A549 (cell line): ENCODE results near the gene ANK3. TPM values are rescaled to one million over a fixed set of nuclear protein-coding genes. Genes with fewer than 3 reads are reported as not detected.

Experiments used
- ATAC-seq, 2 experiments: fragments of 200-7000 bp in 1 of 2; fragments of >200 bp in 1 of 2; cut with Nextera tagmentation in 1 of 2; cut with Tn5 transposase in 1 of 2; 3 replicates each; pipeline versions ENCODE4 v1.8.0 to v1.9.1; 2018 to 2020; ENCODE audit warnings: mild to moderate bottlenecking in 1 of 2, moderate library complexity in 1 of 2
- CTCF ChIA-PET: fragments of 300-600 bp; sonication (Branson Sonifier 250); formaldehyde crosslinking; extraction: SDS; loops from one replicate; lab custom pipeline; 2021; ENCODE audit warnings: antibody characterized with exemption, inconsistent platforms; lab: Yijun Ruan, JAX
- POLR2A ChIA-PET: fragments of 350-600 bp; formaldehyde crosslinking; extraction: SDS; loops from one replicate; lab custom pipeline; 2021; ENCODE audit warnings: antibody characterized with exemption, inconsistent platforms; lab: Yijun Ruan, JAX
- DNase-seq, 2 experiments: peaks; one replicate each; pipeline versions ENCODE4 v3.0.0 to v3.0.0-alpha.2; 2011 to 2016; ENCODE audit warnings: low read depth in 1 of 2, low spot score in 1 of 2
- FAIRE-seq: peaks from 2 replicates; lab custom pipeline; 2011; peaks lifted over from hg19 to GRCh38; lab: Jason Lieb, UNC
- H3K27ac ChIP-seq, 2 experiments: fragments of >200 bp; sonication (Bioruptor Twin); formaldehyde crosslinking; 3 replicates each; pipeline ENCODE4 v1.5.1; 2016 to 2017
- H3K4me1 ChIP-seq: fragments of >200 bp; sonication (Bioruptor Twin); formaldehyde crosslinking; 3 replicates; pipeline ENCODE4 v1.6.1; 2016
- H3K4me2 ChIP-seq: fragments of >200 bp; sonication (Bioruptor Twin); formaldehyde crosslinking; 3 replicates; pipeline ENCODE4 v1.6.1; 2016
- H3K4me3 ChIP-seq: fragments of >200 bp; sonication (Bioruptor Twin); formaldehyde crosslinking; 3 replicates; pipeline ENCODE4 v1.5.1; 2016
- H3K9me3 ChIP-seq: fragments of >200 bp; sonication (Bioruptor Twin); formaldehyde crosslinking; 3 replicates; pipeline ENCODE4 v1.6.1; 2016
- CEBPB ChIP-seq, 2 experiments: fragments of >200 bp in 1 of 2; sonication (Bioruptor Twin) in 1 of 2; formaldehyde crosslinking in 1 of 2; IDR thresholded peaks; 2 replicates each; pipeline ENCODE4 v1.6.1; 2012 to 2016
- CHD2 ChIP-seq: fragments of 150-350 bp; IDR thresholded peaks from 2 replicates; pipeline ENCODE4 v1.6.1; 2014; ENCODE audit warnings: low read length; ENCODE audit not compliant: partially characterized antibody
- CHD4 ChIP-seq: fragments of 200-600 bp; sonication (generic); IDR thresholded peaks from 2 replicates; pipeline ENCODE4 v1.6.1; 2016; ENCODE audit warnings: antibody characterized with exemption, mild to moderate bottlenecking, borderline replicate concordance
- EHF ChIP-seq: fragments of 250-450 bp; sonication (Bioruptor Pico); IDR thresholded peaks from 2 replicates; pipeline ENCODE4 v1.5.0; 2020; ENCODE audit warnings: mild to moderate bottlenecking
- EHMT2 ChIP-seq: fragments of 200-600 bp; sonication (generic); IDR thresholded peaks from 2 replicates; pipeline ENCODE4 v1.6.1; 2016; ENCODE audit warnings: antibody characterized with exemption, low read depth, mild to moderate bottlenecking, moderate library complexity
- EP300 ChIP-seq, 2 experiments: fragments of >200 bp; sonication (Bioruptor Twin); formaldehyde crosslinking; IDR thresholded peaks; 2 replicates in 1 of 2; 3 replicates in 1 of 2; pipeline ENCODE4 v1.6.1; 2016 to 2017
- ESRRA ChIP-seq: fragments of 150-350 bp; IDR thresholded peaks from 2 replicates; pipeline ENCODE4 v1.6.1; 2014; ENCODE audit warnings: mild to moderate bottlenecking, low read length, borderline replicate concordance
- FOSB ChIP-seq: fragments of 250-450 bp; sonication (Bioruptor Pico); IDR thresholded peaks from 2 replicates; pipeline ENCODE4 v1.5.0; 2020; ENCODE audit warnings: mild to moderate bottlenecking, moderate library complexity
- FOXS1 ChIP-seq: fragments of 250-450 bp; sonication (Bioruptor Pico); IDR thresholded peaks from 2 replicates; pipeline ENCODE4 v1.5.0; 2020; ENCODE audit warnings: mild to moderate bottlenecking, moderate library complexity
- GATA3 ChIP-seq: IDR thresholded peaks from 2 replicates; pipeline ENCODE4 v1.6.1; 2012; ENCODE audit warnings: borderline replicate concordance
- HDAC2 ChIP-seq: fragments of 200-600 bp; sonication (generic); IDR thresholded peaks from 2 replicates; pipeline ENCODE4 v1.6.1; 2016
- HOXA7 ChIP-seq: fragments of 250-450 bp; sonication (Bioruptor Pico); IDR thresholded peaks from 2 replicates; pipeline ENCODE4 v1.5.0; 2020; ENCODE audit warnings: mild to moderate bottlenecking, moderate library complexity
- HOXB5 ChIP-seq: fragments of 250-450 bp; sonication (Bioruptor Pico); IDR thresholded peaks from 2 replicates; pipeline ENCODE4 v1.5.0; 2020; ENCODE audit warnings: mild to moderate bottlenecking, moderate library complexity
- JUNB ChIP-seq: fragments of >200 bp; sonication (Bioruptor Twin); formaldehyde crosslinking; IDR thresholded peaks from 2 replicates; pipeline ENCODE4 v1.6.1; 2016
- KDM1A ChIP-seq: fragments of 200-600 bp; sonication (generic); IDR thresholded peaks from 2 replicates; pipeline ENCODE4 v1.6.1; 2016; ENCODE audit warnings: low read depth, mild to moderate bottlenecking
- MAZ ChIP-seq: fragments of 150-350 bp; IDR thresholded peaks from 2 replicates; pipeline ENCODE4 v1.6.1; 2014; ENCODE audit warnings: antibody characterized with exemption, low read depth, low read length, borderline replicate concordance
- NFE2L2 ChIP-seq: fragments of 150-350 bp; conservative IDR thresholded peaks from 2 replicates; pipeline ENCODE4 v1.6.1; 2014; ENCODE audit warnings: low read length
- NPAS2 ChIP-seq: fragments of 250-450 bp; sonication (Bioruptor Pico); IDR thresholded peaks from 2 replicates; pipeline ENCODE4 v1.8.0; 2022; ENCODE audit warnings: mild to moderate bottlenecking, moderate library complexity, borderline replicate concordance
- POLR2AphosphoS2 ChIP-seq: conservative IDR thresholded peaks from 2 replicates; pipeline ENCODE4 v1.6.1; 2012; ENCODE audit warnings: low read length, improper control_type of control experiment, inconsistent platforms
- RAD21 ChIP-seq, 2 experiments: fragments of >200 bp in 1 of 2; sonication (Bioruptor Twin) in 1 of 2; formaldehyde crosslinking in 1 of 2; IDR thresholded peaks in 1 of 2; conservative IDR thresholded peaks in 1 of 2; 2 replicates in 1 of 2; 3 replicates in 1 of 2; pipeline ENCODE4 v1.6.1; 2012 to 2018; ENCODE audit warnings: inconsistent platforms in 1 of 2
- RFX5 ChIP-seq: fragments of 450-650 bp; IDR thresholded peaks from 2 replicates; pipeline ENCODE4 v1.7.1; 2014; ENCODE audit warnings: antibody characterized with exemption, mild to moderate bottlenecking, moderate library complexity
- RNF2 ChIP-seq: fragments of 200-600 bp; sonication (generic); IDR thresholded peaks from 2 replicates; pipeline ENCODE4 v1.6.1; 2016; ENCODE audit warnings: low read depth, mild to moderate bottlenecking, antibody characterized with exemption, moderate library complexity, borderline replicate concordance
- SMC3 ChIP-seq: fragments of >200 bp; sonication (Bioruptor Twin); formaldehyde crosslinking; IDR thresholded peaks from 3 replicates; pipeline ENCODE4 v1.6.1; 2018; ENCODE audit warnings: inconsistent platforms
- SREBF2 ChIP-seq: fragments of 450-650 bp; IDR thresholded peaks from 2 replicates; pipeline ENCODE4 v1.6.1; 2014; ENCODE audit warnings: mild to moderate bottlenecking, moderate library complexity
- TFCP2L1 ChIP-seq: fragments of 250-450 bp; sonication (Bioruptor Pico); IDR thresholded peaks from 2 replicates; pipeline ENCODE4 v1.5.0; 2021; ENCODE audit warnings: mild to moderate bottlenecking
- ZFP36 ChIP-seq: fragments of 450-650 bp; IDR thresholded peaks from 2 replicates; pipeline ENCODE4 v1.6.1; 2014; ENCODE audit warnings: borderline replicate concordance; ENCODE audit not compliant: partially characterized antibody
- ZNF302 ChIP-seq: fragments of 250-450 bp; sonication (Bioruptor Pico); IDR thresholded peaks from 2 replicates; pipeline ENCODE4 v1.9.0; 2021; ENCODE audit warnings: inconsistent platforms, mild to moderate bottlenecking, moderate library complexity
- WGBS: methylation state at CpG from one replicate; pipeline ENCODE4 v1.1.6; 2017; ENCODE audit errors: missing lambda C conversion rate; 5-methylcytosine and 5-hydroxymethylcytosine counted together
- polyA plus RNA-seq, 4 experiments: library from polyadenylated mRNA; depleted of rRNA in 3 of 4; stranded (reverse); fragments of >200 nt; fragmentation: RNase III in 1 of 4; extraction: RNeasy Plus Mini Kit Qiagen cat#74134 plus additional on column Dnase treatment in 1 of 4; gene quantifications; 2 replicates in 3 of 4; 3 replicates in 1 of 4; pipeline ENCODE4 v1.2.3, GENCODE V29; 2011 to 2017
- TF ChIP-seq, protein P1 (sequence below): fragments of 200-600 bp; sonication (generic); IDR thresholded peaks from 2 replicates; pipeline ENCODE4 v1.6.1; 2016; ENCODE audit warnings: antibody characterized with exemption, mild to moderate bottlenecking, moderate library complexity
- TF ChIP-seq, protein P2 (sequence below): fragments of >200 bp; sonication (Bioruptor Twin); formaldehyde crosslinking; IDR thresholded peaks from 2 replicates; pipeline ENCODE4 v1.6.1; 2016
- TF ChIP-seq, protein P3 (sequence below): fragments of 450-650 bp; IDR thresholded peaks from 2 replicates; pipeline ENCODE4 v1.6.1; 2014; ENCODE audit warnings: antibody characterized with exemption

Gene ANK3
- polyA plus RNA-seq, 2 of the 4 experiments (the other 2 are of a cell fraction): 0.56 to 5.4 TPM

DNA sequence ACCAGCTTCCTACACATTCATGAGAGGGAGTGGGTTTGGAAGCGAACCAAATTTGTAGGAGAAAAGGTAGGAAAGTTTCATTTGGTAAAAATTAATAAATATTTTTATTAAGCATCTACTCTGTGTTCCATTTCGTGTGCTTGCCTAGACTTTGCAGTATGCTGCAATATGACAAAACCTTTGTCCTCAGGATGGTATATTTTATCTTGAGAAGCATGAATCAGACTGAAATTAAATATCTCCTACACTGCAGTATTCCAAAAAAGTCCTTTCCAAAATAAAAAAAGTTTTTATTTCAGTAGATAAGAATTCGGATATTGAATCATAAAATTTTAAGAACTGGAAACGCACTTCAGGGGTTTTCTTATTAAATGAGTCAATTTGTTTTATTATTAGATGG lies 47.7 kb downstream of the ANK3 start:
- ChIA-PET CTCF (no interaction called here), POLR2A (no interaction called here)
- no peak for TF ChIP-seq SMC3
- TF ChIP-seq, protein P1, sequence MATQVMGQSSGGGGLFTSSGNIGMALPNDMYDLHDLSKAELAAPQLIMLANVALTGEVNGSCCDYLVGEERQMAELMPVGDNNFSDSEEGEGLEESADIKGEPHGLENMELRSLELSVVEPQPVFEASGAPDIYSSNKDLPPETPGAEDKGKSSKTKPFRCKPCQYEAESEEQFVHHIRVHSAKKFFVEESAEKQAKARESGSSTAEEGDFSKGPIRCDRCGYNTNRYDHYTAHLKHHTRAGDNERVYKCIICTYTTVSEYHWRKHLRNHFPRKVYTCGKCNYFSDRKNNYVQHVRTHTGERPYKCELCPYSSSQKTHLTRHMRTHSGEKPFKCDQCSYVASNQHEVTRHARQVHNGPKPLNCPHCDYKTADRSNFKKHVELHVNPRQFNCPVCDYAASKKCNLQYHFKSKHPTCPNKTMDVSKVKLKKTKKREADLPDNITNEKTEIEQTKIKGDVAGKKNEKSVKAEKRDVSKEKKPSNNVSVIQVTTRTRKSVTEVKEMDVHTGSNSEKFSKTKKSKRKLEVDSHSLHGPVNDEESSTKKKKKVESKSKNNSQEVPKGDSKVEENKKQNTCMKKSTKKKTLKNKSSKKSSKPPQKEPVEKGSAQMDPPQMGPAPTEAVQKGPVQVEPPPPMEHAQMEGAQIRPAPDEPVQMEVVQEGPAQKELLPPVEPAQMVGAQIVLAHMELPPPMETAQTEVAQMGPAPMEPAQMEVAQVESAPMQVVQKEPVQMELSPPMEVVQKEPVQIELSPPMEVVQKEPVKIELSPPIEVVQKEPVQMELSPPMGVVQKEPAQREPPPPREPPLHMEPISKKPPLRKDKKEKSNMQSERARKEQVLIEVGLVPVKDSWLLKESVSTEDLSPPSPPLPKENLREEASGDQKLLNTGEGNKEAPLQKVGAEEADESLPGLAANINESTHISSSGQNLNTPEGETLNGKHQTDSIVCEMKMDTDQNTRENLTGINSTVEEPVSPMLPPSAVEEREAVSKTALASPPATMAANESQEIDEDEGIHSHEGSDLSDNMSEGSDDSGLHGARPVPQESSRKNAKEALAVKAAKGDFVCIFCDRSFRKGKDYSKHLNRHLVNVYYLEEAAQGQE: no peak
- TF ChIP-seq CEBPB (IDR thresholded peaks at IDR 0.05): no peak
- no peak for TF ChIP-seq HOXA7 (CRISPR knock-in tag)
- TF ChIP-seq EHF (CRISPR knock-in tag): no peak
- DNase-seq: no peak
- H3K27ac ChIP-seq: no peak overlapping the region
- no peaks in the 10 kb centered on the region for H3K4me1 ChIP-seq
- no peaks in the 10 kb centered on the region for H3K9me3 ChIP-seq
- H3K4me2 ChIP-seq: no peak overlapping the region
- H3K4me3 ChIP-seq: no peak overlapping the region
- FAIRE-seq: no peak
- 61% methylated on average over 4 of the region's 4 CpGs for WGBS
- ATAC-seq: no peak

DNA sequence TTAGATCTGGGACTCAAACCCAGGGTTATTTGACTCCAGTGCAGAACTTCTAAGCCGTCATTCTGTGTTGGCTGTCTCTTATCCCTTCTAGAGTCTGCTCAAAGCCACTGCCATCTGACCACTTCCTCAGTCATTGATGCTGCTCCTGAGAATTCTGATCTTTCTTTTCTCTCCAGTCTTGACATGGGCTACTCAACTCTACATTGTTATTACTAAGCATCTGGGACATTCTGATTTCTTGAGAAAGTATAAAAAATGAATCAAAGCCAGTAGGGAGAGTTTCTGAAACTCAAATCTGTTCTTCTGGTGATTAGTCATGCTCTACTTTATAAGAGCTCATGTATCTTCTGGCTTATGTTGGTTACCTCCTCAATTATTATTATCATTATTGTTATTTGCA lies 48.7 kb downstream of the ANK3 start:
- FAIRE-seq: no peak
- H3K4me2 ChIP-seq: no peak overlapping the region
- ChIA-PET POLR2A (no interaction called here), CTCF (no interaction called here)
- 93% methylated on average over 1 of the region's 1 CpG for WGBS
- no peaks in the 10 kb centered on the region for H3K9me3 ChIP-seq
- no peak overlapping the region for H3K27ac ChIP-seq
- no peak overlapping the region for H3K4me3 ChIP-seq
- no peak for DNase-seq
- no peak for ATAC-seq
- H3K4me1 ChIP-seq: no peaks in the 10 kb centered on the region
- TF ChIP-seq POLR2AphosphoS2: no peak
- TF ChIP-seq NFE2L2: no peak
- no peak for TF ChIP-seq HOXB5
- TF ChIP-seq JUNB: no peak
- TF ChIP-seq, all 56 proteins: peak for 0

DNA sequence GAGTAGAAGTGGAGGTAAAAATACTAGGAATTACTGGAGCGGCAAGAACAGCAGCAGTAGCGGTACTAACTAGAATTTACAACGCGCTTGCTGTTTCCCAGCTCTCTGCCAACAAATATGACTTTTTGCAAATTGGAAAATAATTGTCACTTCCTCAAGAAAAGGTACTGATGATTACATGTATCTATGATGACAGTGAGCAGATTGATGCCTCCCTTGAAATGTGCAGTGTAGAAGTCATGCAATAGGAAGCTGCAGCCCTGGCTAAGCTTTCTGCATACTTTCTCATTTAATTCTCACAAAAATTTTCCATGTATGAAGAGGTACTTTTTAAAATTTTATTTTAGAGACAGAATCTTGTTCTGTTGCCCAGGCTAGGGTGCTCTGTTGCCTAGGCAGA lies 49.9 kb downstream of the ANK3 start:
- H3K27ac ChIP-seq: no peak overlapping the region
- 94% methylated on average over 4 of the region's 4 CpGs for WGBS
- ChIA-PET CTCF (interaction anchor here (1.1 to 1.4 kb wide), 2 partner anchors 11 to 37 kb away, joined by 3 read pairs; no protein-coding TSS in a partner anchor), POLR2A (no interaction called here)
- no peaks in the 10 kb centered on the region for H3K4me1 ChIP-seq
- no peak overlapping the region for H3K4me2 ChIP-seq
- DNase-seq (no peak), ATAC-seq (no peak), FAIRE-seq (no peak)
- TF ChIP-seq KDM1A: no peak
- no peak for TF ChIP-seq CHD2
- no peak for TF ChIP-seq FOSB
- TF ChIP-seq, protein P2, sequence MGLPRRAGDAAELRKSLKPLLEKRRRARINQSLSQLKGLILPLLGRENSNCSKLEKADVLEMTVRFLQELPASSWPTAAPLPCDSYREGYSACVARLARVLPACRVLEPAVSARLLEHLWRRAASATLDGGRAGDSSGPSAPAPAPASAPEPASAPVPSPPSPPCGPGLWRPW: no peak
- no peak for TF ChIP-seq TFCP2L1 (CRISPR knock-in tag)
- TF ChIP-seq ZNF302 (CRISPR knock-in tag): no peak
- TF ChIP-seq RNF2: no peak
- TF ChIP-seq NFE2L2: no peak
- TF ChIP-seq GATA3: no peak
- no peak for TF ChIP-seq NPAS2 (CRISPR knock-in tag)
- H3K4me3 ChIP-seq: no peak overlapping the region
- H3K9me3 ChIP-seq: no peaks in the 10 kb centered on the region

DNA sequence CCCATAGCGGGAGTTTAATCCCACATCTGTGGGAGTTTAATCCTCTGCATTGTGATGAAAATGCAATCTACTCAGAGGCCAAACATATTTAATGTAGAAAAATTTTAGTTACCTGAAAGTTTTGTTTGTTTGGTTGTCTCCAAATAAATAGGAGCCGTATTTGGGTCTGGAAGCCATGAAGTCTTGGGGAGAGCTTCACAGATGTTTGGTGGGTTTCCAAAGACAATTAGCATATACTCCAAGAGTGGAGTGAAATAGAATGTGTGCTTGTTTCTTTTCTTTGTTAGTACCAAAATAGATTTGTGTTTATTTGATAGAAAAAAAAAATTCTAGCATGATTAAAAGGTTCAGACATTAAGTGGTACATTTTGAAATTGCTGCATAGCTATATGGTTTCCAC lies 50.9 kb downstream of the ANK3 start:
- POLR2A ChIA-PET: no interaction called here
- no peaks in the 10 kb centered on the region for H3K4me1 ChIP-seq
- H3K27ac ChIP-seq: no peak overlapping the region
- H3K4me3 ChIP-seq: no peak overlapping the region
- no peak overlapping the region for H3K4me2 ChIP-seq
- no peak for DNase-seq
- WGBS: 76% methylated on average over 2 of the region's 2 CpGs
- CTCF ChIA-PET: interaction anchor here (1.2 to 1.5 kb wide), 3 partner anchors 14 to 100 kb away, joined by 3 to 4 read pairs (median 3); no protein-coding TSS in a partner anchor
- no peak for FAIRE-seq
- no peaks in the 10 kb centered on the region for H3K9me3 ChIP-seq
- ATAC-seq: no peak
- TF ChIP-seq SREBF2: no peak
- no peak for TF ChIP-seq MAZ
- TF ChIP-seq HOXA7 (CRISPR knock-in tag): no peak
- TF ChIP-seq RAD21 (conservative IDR thresholded peaks at IDR 0.05 in 1 of 2, IDR thresholded peaks at IDR 0.05 in 1 of 2): no peak
- no peak for TF ChIP-seq ZFP36
- TF ChIP-seq HDAC2: no peak
- TF ChIP-seq ESRRA: no peak
- TF ChIP-seq RFX5: no peak
- TF ChIP-seq EP300 (IDR thresholded peaks at IDR 0.05): no peak
- TF ChIP-seq EHMT2: no peak
- no peak for TF ChIP-seq CHD4
- TF ChIP-seq NFE2L2: no peak
- TF ChIP-seq FOXS1 (CRISPR knock-in tag): no peak
- TF ChIP-seq, protein P3, sequence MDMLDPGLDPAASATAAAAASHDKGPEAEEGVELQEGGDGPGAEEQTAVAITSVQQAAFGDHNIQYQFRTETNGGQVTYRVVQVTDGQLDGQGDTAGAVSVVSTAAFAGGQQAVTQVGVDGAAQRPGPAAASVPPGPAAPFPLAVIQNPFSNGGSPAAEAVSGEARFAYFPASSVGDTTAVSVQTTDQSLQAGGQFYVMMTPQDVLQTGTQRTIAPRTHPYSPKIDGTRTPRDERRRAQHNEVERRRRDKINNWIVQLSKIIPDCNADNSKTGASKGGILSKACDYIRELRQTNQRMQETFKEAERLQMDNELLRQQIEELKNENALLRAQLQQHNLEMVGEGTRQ: no peak
